A673 (cell line): ENCODE measurements around the gene F7.

Experiments
- EZH2 ChIP-seq: fragments of 200-600 bp; sonication (generic); IDR thresholded peaks from 2 replicates; pipeline ENCODE4 v1.6.1; 2017; ENCODE audit warnings: borderline replicate concordance, low read depth, mild to moderate bottlenecking, mixed read lengths, antibody characterized with exemption, low read length; ENCODE audit not compliant: poor library complexity, severe bottlenecking
- TF ChIP-seq, protein P1 (sequence below): fragments of 300-800, 200-600 bp; sonication (generic); conservative IDR thresholded peaks from 2 replicates; pipeline ENCODE4 v1.5.1; 2017; ENCODE audit warnings: low read depth, mild to moderate bottlenecking, antibody characterized with exemption, low read length, moderate library complexity, mixed read lengths

GRCh38 chr13:113118261-113119021 lies 12.8 kb downstream of the F7 start:
- TF ChIP-seq EZH2: no peak
- TF ChIP-seq, protein P1, sequence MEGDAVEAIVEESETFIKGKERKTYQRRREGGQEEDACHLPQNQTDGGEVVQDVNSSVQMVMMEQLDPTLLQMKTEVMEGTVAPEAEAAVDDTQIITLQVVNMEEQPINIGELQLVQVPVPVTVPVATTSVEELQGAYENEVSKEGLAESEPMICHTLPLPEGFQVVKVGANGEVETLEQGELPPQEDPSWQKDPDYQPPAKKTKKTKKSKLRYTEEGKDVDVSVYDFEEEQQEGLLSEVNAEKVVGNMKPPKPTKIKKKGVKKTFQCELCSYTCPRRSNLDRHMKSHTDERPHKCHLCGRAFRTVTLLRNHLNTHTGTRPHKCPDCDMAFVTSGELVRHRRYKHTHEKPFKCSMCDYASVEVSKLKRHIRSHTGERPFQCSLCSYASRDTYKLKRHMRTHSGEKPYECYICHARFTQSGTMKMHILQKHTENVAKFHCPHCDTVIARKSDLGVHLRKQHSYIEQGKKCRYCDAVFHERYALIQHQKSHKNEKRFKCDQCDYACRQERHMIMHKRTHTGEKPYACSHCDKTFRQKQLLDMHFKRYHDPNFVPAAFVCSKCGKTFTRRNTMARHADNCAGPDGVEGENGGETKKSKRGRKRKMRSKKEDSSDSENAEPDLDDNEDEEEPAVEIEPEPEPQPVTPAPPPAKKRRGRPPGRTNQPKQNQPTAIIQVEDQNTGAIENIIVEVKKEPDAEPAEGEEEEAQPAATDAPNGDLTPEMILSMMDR: no peak
